Activated CD4-positive, alpha-beta T cell treated with anti-CD3 and anti-CD28 coated beads for 1 hour (primary cell): ENCODE results near the gene HELZ.
"Not testable (repeated sequence)": the region's sequence is repeated elsewhere in the genome, so short reads cannot be mapped to it uniquely, and the experiment has no call there.

Source experiments
- DNase-seq: peaks from one replicate; pipeline ENCODE4 v3.0.0-alpha.2; 2020

The HELZ gene

DNA sequence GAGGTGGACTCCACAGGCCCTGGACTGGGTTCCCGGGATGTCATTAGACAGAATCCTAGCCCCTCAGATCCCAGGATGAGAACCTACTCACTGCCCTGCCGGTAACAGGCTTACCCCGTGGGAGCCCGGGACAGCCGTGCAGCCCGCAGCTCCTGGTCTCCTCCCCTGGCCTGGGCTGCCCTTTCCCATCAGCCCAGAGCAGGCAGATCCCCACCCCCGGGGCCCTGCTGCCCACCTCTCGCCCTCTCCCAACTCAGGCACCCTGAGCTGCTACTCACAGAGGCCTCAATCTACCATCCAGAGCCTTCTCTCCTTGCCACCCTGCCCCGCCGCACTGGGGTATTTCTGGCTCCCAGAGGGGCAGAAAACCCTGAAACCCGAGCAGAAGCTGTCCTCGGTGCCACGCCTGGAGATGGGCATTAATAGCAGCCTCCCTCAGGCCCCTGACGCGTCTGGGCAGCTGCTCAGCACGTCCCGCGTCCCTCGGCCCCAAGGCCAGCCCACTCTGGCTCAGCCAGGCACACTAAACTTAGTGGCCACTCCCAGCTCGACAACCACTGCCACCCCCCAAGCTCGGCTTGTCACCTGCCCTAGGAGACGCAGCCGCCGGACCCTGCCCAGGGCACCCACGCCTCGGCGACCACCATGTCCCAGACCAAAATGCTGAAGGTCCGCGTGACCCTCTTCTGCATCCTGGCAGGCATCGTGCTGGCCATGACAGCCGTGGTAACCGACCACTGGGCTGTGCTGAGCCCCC is 200.8 kb downstream of the HELZ start, which contains the start of gene CACNG1:
TSS of gene CACNG1 (plus strand) at position 539 of the 757 bp plus-strand sequence. CDS start at position 646, 107 bp downstream.
- no peak for DNase-seq

DNA sequence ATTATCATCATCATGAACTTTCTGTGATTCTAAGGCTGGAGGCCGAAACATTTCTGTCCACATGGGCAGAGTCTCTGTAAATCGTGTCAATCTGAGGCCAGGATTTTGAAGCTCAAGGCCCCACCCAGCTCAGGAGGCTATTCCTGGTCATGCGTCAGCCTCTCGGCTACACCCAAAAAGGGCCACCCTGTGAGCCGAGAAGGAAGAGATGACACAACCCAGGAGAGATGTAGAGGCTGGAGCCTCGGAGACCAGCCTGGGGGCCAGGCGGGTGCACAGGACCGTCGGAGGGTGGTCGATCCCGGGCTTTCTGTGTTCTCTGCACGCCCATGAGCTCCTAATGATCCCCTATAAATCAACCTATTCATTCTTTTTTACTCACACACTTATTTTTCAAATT is 201.7 kb downstream of the HELZ start:
- no peak for DNase-seq

DNA sequence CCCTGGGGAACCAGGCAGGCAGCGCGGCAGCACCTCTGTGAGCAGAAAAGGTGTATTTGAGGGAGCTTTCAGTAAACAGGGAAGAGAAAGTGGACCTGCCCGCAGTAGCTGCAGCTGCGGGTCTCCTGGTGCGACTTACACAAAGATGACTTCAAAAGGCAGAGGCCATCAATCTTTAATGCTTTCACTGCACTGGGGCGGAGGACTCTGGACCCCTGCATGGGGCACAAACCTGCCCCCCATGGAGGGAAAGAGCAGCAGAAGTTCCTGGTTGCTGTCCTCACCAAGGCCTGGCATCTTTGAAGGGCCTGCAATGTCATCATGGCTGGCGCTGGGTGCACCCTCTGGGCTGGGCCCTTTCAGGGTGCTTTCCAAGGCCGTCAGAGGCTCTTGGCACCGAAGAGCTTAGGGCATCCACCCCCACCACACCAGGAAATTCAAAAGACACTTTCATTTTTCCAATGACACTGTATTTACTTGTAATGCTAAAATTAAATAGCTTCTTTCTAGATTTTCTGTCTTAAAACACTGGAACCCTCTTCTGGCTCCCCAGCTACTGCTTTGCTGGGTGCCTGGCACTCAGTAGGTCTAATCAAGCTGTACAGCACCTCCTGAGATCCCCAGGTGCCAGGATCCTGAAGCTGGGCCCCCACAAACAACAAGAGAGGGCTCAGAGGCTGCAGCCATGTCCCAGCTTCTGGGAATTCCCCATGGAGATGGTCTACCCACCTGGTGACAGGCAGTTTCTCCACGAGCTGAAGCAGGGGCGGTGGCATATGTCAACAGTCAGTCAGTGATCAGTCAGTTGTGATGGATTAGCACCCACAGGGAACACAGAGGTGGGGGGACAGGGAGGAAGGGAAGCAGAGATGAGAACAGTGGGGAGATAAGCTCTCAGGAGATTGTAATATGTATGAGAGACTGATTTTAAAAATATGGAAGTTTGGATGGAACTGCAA is 202.8 kb downstream of the HELZ start:
- DNase-seq, result no peak

DNA sequence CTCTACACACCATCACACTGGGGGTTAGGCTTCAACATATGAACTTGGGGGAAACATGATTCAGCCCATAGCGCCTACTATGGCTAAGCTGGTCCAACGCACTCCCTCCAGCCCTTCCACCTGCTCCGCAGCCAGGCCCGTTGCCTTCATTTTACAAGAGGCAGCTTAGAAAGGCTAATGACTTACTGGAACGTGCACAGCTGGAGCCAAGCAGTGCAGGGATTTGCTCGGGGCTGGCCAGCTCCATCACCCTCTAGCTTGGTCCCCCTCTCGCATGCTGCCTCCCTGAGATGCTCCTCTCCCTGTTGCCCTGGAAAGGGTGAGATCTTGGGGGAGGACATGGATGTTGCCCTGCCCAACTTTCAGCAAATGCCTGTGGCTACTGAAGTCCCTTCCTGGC is 203.5 kb downstream of the HELZ start:
- DNase-seq, result no peak

DNA sequence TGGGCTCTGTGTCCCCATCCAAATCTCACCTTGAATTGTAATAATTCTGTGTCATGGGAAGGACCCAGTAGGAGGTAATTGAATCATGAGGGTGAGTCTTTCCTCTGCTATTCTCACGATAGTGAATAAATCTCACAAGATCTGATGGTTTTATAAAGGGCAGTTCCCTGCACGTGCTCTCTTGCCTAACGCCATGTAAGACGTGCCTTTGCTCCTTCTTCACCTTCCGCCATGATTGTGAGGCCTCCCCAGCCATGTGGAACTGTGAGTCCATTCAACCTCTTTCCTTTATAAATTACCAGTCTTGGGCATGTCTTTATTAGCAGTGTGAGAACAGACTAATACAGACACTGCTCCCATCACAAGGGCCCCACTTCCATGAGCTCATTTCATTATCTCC is 203.9 kb downstream of the HELZ start:
- DNase-seq, result not testable (repeated sequence)

DNA sequence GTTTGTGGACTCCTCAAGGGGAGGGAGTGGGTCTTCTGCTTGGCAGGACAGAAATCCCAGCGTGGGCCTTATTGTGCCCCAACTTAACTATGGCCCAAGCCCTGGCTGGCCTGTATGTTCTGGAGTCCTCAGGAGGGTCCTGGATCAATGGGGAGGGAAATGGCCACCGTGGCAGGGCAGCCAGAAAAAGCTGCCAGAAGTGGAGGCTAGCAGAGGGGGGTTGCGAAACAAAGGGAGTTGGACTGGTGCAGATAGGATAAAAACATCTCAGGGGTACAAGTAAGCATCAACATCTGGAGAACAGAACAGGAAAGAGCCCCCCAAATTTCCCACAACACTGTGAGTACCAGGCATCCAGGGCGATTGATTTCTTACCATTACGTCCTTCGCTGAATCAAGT is 204.3 kb downstream of the HELZ start:
- DNase-seq, result no peak

DNA sequence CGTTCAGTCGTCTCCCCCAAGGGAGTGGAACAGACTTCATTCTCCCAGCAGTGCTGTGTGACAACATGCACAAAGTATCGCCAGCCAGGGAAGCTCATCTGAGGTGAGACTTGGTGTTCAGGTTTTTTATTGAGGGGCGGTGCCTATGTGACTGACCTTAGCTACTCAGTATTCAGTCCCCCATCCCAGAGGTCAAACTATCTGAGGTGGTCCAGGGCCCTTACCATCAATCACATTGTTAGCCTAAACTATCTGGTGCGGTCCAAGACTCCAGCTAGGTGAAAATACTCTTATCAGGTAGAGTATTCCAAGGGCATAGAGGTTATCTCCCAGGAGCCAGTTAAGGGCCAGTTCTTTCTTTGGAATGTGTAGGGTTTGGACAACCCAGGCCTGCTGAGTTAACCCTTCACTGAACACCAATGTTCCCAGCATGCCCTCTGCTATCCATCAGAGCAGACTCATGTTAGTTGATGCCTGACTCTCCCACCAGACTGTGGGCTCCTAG is 206.1 kb downstream of the HELZ start:
- no peak for DNase-seq

DNA sequence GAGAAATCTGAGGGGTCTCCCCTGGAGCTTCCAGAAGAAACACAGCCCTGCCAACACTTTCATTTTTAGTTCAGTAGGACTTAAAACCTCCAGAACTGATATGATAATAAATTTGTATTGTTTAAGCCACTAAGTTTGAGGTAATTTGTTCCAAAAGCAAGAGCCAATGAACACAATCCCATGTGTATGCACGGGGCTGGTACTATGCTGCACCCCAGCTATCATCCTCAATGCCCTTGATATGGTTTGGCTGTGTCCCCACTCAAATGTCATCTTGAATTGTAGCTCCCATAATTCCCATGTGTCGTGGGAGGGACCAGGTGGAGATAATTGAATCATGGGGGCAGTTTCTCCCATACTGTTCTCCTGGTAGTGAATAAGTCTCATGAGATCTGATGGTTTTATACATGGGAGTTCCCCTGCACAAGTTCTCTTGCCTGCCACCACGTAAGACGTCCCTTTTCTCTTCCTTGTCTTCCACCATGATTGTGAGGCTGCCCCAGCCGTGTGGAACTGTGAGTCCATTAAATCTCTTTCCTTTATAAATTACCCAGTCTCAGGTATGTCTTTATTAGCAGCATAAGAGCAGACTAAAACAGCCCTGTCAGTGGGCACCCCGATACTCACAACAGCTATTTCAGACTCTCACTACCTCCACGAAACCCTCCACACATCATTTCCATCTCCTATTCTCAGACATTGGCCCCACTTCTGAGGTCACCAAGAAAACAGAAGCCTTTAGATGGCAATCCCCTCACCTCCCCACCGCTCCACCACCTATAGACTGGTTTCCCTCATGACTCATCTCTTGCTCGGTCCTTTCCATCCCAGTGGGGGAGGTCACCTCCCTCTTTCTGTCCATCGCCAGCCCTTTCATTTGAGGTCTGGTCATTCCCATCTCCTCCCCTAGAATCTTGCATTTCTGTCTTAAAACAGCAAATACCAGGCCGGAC is 209.6 kb downstream of the HELZ start:
- no peak for DNase-seq

DNA sequence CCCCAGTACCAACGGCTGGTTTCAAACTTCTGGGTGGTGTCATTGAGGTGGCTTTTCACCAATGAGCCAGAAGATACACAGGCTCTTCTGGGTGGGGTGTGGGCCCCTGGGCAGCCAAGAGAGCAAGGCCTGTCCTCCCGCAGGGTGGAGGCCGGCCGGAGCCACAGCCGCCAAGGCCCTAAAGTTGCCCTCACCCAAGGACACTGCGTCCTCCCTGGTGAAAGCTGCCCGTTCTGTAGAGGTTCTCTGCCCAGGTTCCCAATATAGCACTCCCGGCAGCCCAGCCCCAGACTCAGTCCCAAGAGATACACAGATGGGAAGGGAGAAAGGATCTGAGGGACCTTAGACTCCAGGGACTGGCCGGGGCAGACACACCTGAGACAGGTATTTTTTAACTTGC is 211.4 kb downstream of the HELZ start:
- no peak for DNase-seq

DNA sequence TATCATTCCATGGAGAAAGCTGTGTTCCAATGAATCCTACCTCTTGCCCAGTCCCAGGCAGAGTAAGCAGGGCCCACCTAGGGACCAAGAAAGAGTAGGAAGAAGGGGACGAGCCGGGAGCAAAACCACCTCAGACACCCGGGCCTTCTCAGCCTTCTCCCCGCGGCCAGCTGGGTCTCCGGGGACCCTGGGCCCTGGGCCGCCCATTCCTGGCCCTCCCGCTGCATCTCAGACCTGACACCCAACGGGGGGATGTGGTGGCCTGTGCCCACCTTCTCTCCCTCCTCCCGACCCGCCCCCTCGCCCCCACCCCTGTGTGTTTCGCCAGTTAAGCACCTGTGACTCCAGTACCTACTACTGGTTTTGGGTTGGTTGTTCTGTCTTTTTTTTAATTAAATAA is 212.0 kb downstream of the HELZ start:
- DNase-seq, result no peak

DNA sequence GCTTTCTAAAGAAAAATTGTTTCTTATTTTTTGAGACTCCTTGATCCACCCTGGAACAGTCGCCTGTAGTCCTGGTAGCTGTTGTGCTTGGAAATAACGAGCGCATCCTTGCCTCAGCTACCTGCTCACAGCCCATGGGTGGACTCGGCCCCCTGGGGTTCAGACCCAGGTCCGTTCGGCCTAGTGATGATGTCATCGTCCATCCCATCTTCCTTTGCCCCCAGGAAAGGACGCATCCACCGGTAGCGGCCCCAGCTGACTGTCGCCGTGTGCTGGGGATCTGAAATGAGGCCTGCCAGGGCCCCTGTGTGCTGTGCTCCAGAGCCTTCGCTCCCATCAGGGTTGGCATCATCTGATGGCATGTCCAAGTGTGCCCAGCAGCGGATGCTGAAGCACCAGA is 212.6 kb downstream of the HELZ start:
- no peak for DNase-seq

DNA sequence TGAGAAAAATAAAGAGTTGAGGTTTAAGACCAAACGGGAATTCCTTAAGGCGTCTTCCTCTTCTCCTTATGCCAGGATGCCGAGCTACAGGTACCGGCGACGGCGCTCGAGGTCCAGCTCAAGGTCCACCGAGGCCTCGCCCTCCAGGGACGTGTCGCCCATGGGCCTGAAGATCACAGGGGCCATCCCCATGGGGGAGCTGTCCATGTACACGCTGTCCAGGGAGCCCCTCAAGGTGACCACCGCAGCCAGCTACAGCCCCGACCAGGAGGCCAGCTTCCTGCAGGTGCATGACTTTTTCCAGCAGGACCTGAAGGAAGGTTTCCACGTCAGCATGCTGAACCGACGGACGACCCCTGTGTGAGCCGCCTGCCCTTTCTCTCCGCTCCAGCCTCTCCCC is 214.4 kb downstream of the HELZ start:
- no peak for DNase-seq

DNA sequence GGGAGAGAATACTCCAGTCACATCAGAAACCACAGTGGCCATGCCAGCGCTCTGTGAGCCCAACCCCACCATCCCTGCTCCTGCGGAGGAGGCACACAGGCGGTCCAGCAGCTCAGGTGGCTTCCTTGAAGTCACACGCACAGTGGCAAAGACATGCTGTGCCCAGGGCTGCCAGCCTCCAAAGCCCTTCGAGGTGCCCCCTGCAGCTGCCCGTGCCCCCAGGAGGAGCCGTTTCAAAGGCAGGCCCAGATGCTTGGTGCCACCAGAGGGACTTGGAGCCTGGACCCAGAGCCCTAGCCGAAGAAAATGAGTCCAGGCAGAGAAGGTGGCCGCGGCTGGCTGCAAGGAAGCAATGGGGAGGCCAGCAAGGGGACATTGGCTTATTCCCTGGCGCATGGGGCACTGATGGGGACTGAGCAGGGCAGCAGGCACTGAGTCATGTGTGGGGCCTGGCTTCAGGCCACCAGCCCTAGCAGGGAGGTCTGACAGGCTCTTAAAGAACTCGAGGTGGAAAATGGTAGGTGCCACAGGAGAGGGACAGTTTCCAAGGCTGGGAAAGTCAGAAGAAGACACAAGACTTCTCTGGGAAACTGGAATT is 217.9 kb downstream of the HELZ start:
- no peak for DNase-seq

DNA sequence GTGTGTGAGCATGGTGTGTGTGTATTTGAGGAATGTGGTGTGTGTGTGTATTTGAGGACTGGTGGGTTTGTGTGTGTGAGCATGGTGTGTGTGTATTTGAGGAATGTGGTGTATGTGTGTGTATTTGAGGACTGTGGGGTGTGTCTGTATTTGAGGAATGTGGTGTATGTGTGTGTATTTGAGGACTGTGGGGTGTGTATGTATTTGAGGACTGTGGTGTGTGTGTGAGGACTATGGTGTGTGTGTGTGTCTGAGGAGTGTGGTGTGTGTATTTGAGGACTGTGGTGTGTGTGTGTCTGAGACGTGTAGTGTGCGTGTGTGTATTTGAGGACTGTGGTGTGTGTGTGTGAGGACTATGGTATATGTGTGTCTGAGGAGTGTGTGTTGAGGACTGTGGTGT is 218.7 kb downstream of the HELZ start:
- DNase-seq, result no peak

DNA sequence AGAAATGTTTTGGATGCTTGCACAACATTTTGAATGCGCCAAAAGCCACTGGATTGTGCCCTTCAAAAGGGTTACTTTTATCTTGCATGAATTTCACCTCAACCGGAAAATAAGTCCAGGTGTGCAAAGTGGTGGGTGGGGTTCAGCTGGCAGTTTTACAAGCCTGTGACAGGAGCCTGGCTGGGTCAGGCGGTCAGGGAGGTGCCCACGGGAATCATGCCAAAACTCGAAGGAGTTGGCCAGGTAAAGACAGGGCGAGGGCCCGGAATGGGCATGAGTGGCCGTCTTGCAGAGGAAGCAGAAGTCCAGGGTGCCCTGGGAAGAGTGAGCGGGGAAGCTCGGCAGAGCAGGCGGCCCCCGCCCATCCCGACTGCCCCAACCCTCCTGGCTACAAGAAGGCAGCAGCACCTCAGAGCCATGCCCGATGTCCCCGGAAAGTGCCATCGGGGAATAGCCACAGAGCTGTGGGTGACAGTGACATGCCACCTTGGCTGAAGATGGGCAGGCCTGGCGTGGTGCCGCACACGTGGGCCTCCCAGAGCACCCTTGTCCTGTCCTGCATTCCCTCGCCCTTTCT is 219.7 kb downstream of the HELZ start:
- DNase-seq, result no peak

DNA sequence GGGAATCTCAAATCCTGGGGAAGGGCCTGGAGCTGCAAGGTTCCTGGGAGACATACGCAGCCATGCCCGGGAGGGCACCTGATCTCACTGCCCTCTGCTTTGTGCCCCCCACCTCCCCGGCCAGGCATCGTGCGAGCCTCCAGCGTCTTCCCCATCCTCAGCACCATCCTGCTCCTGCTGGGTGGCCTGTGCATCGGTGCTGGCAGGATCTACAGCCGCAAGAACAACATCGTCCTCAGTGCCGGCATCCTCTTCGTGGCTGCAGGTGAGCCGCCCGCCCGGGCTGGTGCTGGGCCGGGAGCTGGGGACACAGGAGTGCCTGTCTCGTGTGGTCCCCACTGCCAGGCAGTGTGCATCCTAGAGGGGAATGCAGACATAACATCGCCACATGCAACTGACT is 220.3 kb downstream of the HELZ start:
- no peak for DNase-seq

DNA sequence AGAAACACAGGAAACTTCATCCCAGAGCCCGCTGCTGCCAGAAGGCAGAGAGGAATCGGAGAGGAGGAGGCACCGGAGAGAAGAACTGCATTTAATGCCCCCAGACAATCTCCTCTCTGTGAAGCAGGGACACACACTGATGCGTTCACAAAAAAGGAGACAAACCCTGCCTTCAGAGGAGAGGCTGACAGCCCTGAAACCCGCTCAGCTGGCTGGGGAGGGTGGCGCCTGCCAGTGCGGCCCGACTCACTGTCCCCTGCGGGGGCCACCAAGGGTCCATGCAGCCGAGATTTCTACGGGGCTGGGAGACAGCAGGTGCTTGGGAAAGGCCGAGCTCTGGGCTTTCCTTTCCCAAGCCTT is 222.6 kb downstream of the HELZ start:
- DNase-seq, result no peak

DNA sequence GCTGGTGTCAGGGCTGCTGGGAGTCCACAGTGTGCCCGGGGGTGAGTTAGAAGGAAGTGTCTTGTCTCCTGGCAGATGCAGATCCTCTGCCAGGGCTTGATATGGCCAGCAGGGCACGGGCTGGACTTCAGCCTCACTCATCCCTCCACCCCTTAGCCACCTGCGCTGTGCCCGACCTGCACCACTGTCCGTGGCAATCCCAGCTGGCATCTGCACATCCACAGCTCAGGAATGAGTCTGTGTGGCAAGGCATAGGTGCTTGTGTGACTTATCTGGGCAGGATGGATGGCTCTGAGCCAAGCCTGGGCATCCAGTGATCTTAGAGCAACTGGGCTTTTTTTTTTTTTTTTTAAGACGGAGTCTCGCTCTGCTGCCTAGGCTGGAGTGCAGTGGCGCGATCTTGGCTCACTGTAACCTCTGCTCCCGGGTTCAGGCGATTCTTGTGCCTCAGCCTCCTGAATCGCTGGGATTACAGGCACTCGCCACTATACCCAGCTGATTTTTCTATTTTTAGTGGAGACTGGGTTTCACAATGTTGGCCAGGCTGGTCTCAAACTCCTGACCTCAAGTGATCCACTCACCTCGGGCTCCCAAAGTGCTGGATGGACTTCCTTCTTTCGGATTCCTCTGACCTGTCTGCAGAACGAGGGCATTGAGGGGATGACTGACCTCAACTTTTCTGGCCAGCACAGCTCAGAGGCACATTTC is 223.1 kb downstream of the HELZ start:
- no peak for DNase-seq

DNA sequence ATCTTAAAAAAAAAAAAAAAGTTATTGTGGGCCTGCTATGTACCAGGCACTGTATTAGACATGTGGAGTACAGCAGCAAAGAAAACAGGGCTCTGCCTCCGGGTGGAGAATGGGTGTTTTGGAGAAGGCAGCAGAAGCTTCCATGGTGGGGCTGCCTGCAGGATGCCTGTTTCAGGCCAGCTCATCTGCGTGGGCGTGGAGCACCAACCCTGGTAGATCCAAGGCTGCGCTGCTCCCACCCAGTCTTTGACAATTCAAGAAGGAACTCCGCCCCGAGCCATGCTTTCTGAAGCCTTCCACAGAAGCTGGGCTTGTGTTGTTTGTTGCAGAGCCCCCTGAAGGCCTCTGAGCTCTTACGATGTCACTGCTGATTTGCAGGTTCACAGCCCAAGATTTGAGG is 223.8 kb downstream of the HELZ start:
- no peak for DNase-seq
